GM23338 (cell line): ENCODE data around the gene AKAP9. TPM values are rescaled to one million over a fixed set of nuclear protein-coding genes. Genes with fewer than 3 reads are reported as not detected.

Experiments used
- ATAC-seq: fragments of 200-7000 bp; cut with Tn5 transposase; 3 replicates; pipeline ENCODE4 v1.9.1; 2020
- DNase-seq: peaks from one replicate; pipeline ENCODE4 v3.0.0-alpha.2; 2015; ENCODE audit warnings: low spot score
- H2AFZ ChIP-seq: fragments of 200-600 bp; sonication (generic); 2 replicates; pipeline ENCODE4 v1.8.0; 2016; ENCODE audit warnings: antibody characterized with exemption, mild to moderate bottlenecking, moderate library complexity
- H3F3A ChIP-seq: fragments of 200-600 bp; sonication (generic); replicated peaks from 2 replicates; pipeline ENCODE4 v1.8.0; 2017; ENCODE audit warnings: antibody characterized with exemption, mixed run types, low read depth
- H3K27ac ChIP-seq: fragments of 200-600 bp; sonication (generic); 2 replicates; pipeline ENCODE4 v1.6.1; 2016; ENCODE audit warnings: low read depth
- H3K27me3 ChIP-seq: fragments of 200-600 bp; sonication (generic); 2 replicates; pipeline ENCODE4 v1.8.0; 2016; ENCODE audit warnings: mild to moderate bottlenecking, mixed run types, moderate library complexity; ENCODE audit not compliant: insufficient read depth
- H3K36me3 ChIP-seq: fragments of 200-600 bp; sonication (generic); 2 replicates; pipeline ENCODE4 v1.8.0; 2016; ENCODE audit warnings: mild to moderate bottlenecking; ENCODE audit not compliant: insufficient read depth
- H3K4me1 ChIP-seq: fragments of 200-600 bp; sonication (generic); 2 replicates; pipeline ENCODE4 v1.8.0; 2016; ENCODE audit warnings: mild to moderate bottlenecking, moderate library complexity; ENCODE audit not compliant: insufficient read depth
- H3K4me2 ChIP-seq: fragments of 200-600 bp; sonication (generic); 2 replicates; pipeline ENCODE4 v1.7.1; 2017; ENCODE audit warnings: mixed run types
- H3K4me3 ChIP-seq: fragments of 200-600 bp; sonication (generic); 2 replicates; pipeline ENCODE4 v1.6.1; 2016; ENCODE audit warnings: mixed run types
- H3K79me2 ChIP-seq: fragments of 200-600 bp; sonication (generic); replicated peaks from 2 replicates; pipeline ENCODE4 v1.8.0; 2017; ENCODE audit warnings: mild to moderate bottlenecking; ENCODE audit not compliant: insufficient read depth
- H3K9me2 ChIP-seq: fragments of 200-600 bp; sonication (generic); 2 replicates; pipeline ENCODE4 v1.8.0; 2017; ENCODE audit not compliant: insufficient read depth
- H4K20me1 ChIP-seq: fragments of 200-600 bp; sonication (generic); replicated peaks from 2 replicates; pipeline ENCODE4 v1.8.0; 2017; ENCODE audit warnings: mild to moderate bottlenecking; ENCODE audit not compliant: insufficient read depth
- H3K27ac Mint-ChIP-seq: 2 replicates; pipeline ENCODE4 v1.8.0; 2020; ENCODE audit warnings: inconsistent platforms, mild to moderate bottlenecking, moderate library complexity, mixed read lengths
- H3K27me3 Mint-ChIP-seq: 3 replicates; pipeline ENCODE4 v1.8.0; 2022; ENCODE audit warnings: low read depth, mild to moderate bottlenecking, moderate library complexity, mixed read lengths, inconsistent platforms; ENCODE audit not compliant: insufficient read depth, poor library complexity
- H3K36me3 Mint-ChIP-seq: 3 replicates; pipeline ENCODE4 v1.8.0; 2021; ENCODE audit warnings: low read depth, mild to moderate bottlenecking, inconsistent platforms, moderate library complexity, mixed read lengths
- H3K4me1 Mint-ChIP-seq: 3 replicates; pipeline ENCODE4 v1.8.0; 2020; ENCODE audit warnings: mild to moderate bottlenecking, inconsistent platforms, mixed read lengths
- H3K4me3 Mint-ChIP-seq: 3 replicates; pipeline ENCODE4 v1.8.0; 2021; ENCODE audit warnings: moderate library complexity, mild to moderate bottlenecking, inconsistent platforms, mixed read lengths
- H3K9me3 Mint-ChIP-seq: 3 replicates; pipeline ENCODE4 v1.8.0; 2020; ENCODE audit warnings: moderate library complexity, mild to moderate bottlenecking, inconsistent platforms, mixed read lengths
- CREB1 ChIP-seq: fragments of 250-450 bp; sonication (Bioruptor Pico); IDR thresholded peaks from 2 replicates; pipeline ENCODE4 v1.5.0; 2020; ENCODE audit warnings: low read depth, mild to moderate bottlenecking, moderate library complexity
- CTCF ChIP-seq, 2 experiments: fragments of 200-600 bp in 1 of 2; sonication (generic) in 1 of 2; conservative IDR thresholded peaks; 2 replicates each; pipeline versions ENCODE4 v1.5.1 to v1.6.1; 2016 to 2017; ENCODE audit warnings: antibody characterized with exemption in 2 of 2, low read depth in 2 of 2, mild to moderate bottlenecking in 2 of 2, moderate library complexity in 1 of 2
- ETS1 ChIP-seq: IDR thresholded peaks from 2 replicates; pipeline ENCODE4 v1.6.1; 2016; ENCODE audit warnings: antibody characterized with exemption
- EZH2 ChIP-seq: fragments of 200-600 bp; sonication (generic); IDR thresholded peaks from one replicate; pipeline ENCODE4 v1.8.0; 2017; ENCODE audit warnings: antibody characterized with exemption, mild to moderate bottlenecking, low read depth; ENCODE audit not compliant: unreplicated experiment
- EZH2phosphoT487 ChIP-seq: fragments of 200-600 bp; sonication (generic); IDR thresholded peaks from one replicate; pipeline ENCODE4 v1.8.1; 2018; ENCODE audit warnings: antibody characterized with exemption; ENCODE audit not compliant: unreplicated experiment
- JUNB ChIP-seq: IDR thresholded peaks from one replicate; pipeline ENCODE4 v1.6.1; 2016; ENCODE audit warnings: antibody characterized with exemption; ENCODE audit not compliant: unreplicated experiment
- NANOG ChIP-seq: IDR thresholded peaks from 2 replicates; pipeline ENCODE4 v1.6.1; 2016; ENCODE audit warnings: antibody characterized with exemption, borderline replicate concordance
- POLR2AphosphoS5 ChIP-seq: IDR thresholded peaks from 2 replicates; pipeline ENCODE4 v1.6.1; 2016; ENCODE audit warnings: antibody characterized with exemption, low read depth
- REST ChIP-seq: IDR thresholded peaks from one replicate; pipeline ENCODE4 v1.6.1; 2018; ENCODE audit warnings: antibody characterized with exemption; ENCODE audit not compliant: unreplicated experiment
- STAT1 ChIP-seq: IDR thresholded peaks from one replicate; pipeline ENCODE4 v1.6.1; 2016; ENCODE audit warnings: antibody characterized with exemption; ENCODE audit not compliant: unreplicated experiment
- ZNF114 ChIP-seq: fragments of 250-450 bp; sonication (Bioruptor Pico); IDR thresholded peaks from 2 replicates; pipeline ENCODE4 v1.5.0; 2020; ENCODE audit warnings: mild to moderate bottlenecking, moderate library complexity
- ZNF331 ChIP-seq: fragments of 250-450 bp; sonication (Bioruptor Pico); IDR thresholded peaks from 2 replicates; pipeline ENCODE4 v1.5.0; 2020; ENCODE audit warnings: low read depth, mild to moderate bottlenecking, moderate library complexity
- polyA plus RNA-seq: library from polyadenylated mRNA; unstranded; fragments of >200 nt; fragmentation: Nextera tagmentation; extraction: Ambion mirVana; gene quantifications from 2 replicates; pipeline ENCODE4 v1.2.1, GENCODE V29; 2016
- total RNA-seq: library from RNA; depleted of rRNA; stranded (reverse); fragments of >200 nt; shearing (Covaris generic); gene quantifications from 2 replicates; pipeline ENCODE4 v1.2.3, GENCODE V29; 2014

AKAP9 gene
- total and polyA plus RNA-seq, 2 experiments from 2014 or later: 33.5 to 67.4 TPM

DNA sequence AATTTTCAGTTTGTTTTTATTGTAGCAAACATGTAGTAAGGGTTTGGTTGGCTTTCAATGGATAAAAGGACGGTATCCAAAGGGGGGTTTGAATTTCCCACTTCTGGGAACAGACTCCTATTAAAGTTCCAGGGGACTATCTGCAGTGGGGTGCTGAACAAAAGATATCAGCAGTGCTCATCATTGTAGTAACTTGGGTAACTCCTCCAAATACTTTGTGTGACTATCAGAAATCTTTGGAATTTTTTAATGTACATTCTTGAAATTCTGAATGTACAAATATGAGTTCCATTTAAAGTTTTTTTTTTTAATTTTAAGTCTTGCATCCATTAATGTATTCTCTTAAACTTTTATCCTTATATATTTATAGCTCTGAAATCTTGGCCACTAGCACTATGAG is 151.5 kb downstream of the AKAP9 start (continued):
- TF ChIP-seq REST (no peak), STAT1 (no peak), NANOG (no peak), EZH2phosphoT487 (no peak), EZH2 (no peak), POLR2AphosphoS5 (no peak), ZNF114 (CRISPR knock-in tag) (no peak), CREB1 (no peak), ETS1 (no peak), ZNF331 (no peak)

GRCh38 chr7:92095380-92095779 is 154.7 kb downstream of the AKAP9 start:
- Mint-ChIP-seq H3K27me3 (peaks cover 3% of the 10 kb centered on the region), H3K36me3 (peaks cover 29% of the 10 kb centered on the region; the same call in 2 of the 3 replicates), H3K27ac (no peak overlapping the region), H3K9me3 (no peaks in the 10 kb centered on the region), H3K4me3 (no peak overlapping the region), H3K4me1 (no peaks in the 10 kb centered on the region)
- Histone ChIP-seq H2AFZ (no peak overlapping the region), H3K79me2 (no peaks in the 10 kb centered on the region), H3K9me2 (no peaks in the 10 kb centered on the region), H3K4me2 (no peak overlapping the region), H3K27ac (no peak overlapping the region), H3K4me3 (no peak overlapping the region), H4K20me1 (no peaks in the 10 kb centered on the region), H3K36me3 (peaks cover 7% of the 10 kb centered on the region), H3F3A (no peaks in the 10 kb centered on the region), H3K4me1 (no peaks in the 10 kb centered on the region), H3K27me3 (no peaks in the 10 kb centered on the region)
- ATAC-seq (no peak), DNase-seq (no peak)
- TF ChIP-seq CTCF (conservative IDR thresholded peaks at IDR 0.05; ENCODE audit: low read depth in 2 of 2): no peak
- no peak for TF ChIP-seq POLR2AphosphoS5
- no peak for TF ChIP-seq STAT1
- no peak for TF ChIP-seq JUNB
- TF ChIP-seq ETS1: no peak
- TF ChIP-seq ZNF114 (CRISPR knock-in tag): no peak
- TF ChIP-seq EZH2phosphoT487: no peak
